GM18499 (cell line): Measurements from ENCODE around the gene PLA2G4B.

Experiments used
- ATAC-seq: cut with Tn5 transposase; IDR thresholded peaks from one replicate; pipeline ENCODE4 v1.9.1; 2021; ENCODE audit warnings: moderate number of reproducible peaks; ENCODE audit not compliant: insufficient read depth, unreplicated experiment

The PLA2G4B gene

DNA sequence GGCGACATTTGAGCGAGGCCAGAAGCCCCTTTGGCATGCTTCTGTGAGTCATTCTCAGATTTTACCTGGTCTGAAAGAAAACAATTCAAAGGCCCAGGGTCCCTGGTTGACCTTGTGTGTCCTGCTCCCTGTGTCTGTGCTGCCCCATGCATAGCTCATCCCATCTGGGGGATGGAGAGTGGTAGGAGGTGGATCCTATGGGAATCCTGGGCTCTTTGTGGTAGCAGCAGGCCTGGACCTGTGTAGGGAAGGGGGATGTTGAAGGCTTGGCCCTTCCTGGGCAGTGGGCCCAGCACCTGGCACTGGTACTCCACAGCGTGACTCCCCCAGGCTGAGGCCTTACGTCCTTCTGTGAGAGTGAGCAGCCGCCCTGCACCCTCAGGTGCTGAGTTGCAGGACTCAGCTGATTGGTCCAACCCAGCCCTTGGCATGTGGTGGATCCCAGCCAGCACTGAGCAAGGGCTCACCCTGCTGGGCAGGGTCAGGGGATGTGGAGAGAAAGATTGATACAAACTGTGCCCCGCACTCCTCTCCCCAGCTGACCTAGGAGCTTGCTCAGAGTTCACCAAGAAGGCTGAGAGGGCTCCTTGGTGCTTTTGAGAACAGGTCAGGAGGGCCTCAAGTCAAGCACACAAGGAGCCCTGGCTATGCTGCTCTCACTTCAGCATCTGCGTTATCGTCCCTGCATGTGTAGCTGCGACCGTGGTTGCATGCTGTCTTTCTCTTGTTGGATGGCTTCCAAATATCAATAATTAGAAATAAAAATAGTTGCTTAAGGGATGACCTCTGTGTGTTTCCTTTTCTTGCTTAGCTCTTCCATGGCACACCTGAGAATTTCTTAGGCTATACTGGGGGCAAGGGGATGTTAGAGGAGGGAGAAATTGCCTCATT lies 32.1 kb upstream of the PLA2G4B start:
- ATAC-seq = no peak

DNA sequence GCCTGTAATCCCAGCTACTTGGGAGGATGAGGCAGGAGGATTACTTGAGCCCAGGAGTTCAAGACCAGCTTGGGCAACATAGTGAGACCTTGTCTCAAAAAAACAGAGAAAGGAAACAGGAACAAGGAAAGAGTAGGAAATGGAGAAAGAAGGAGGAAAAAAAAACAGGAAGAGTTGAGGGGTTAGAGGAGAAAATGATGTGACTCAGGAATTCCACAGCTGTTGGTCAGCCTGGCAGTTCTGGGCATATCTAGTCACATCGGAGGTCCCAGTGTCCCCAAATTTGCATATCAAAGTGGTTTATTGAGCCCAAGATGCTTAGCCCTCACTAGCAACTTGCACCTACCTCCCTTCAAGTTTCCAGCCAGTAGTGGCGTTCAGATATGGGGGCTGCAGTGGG lies 29.5 kb upstream of the PLA2G4B start:
- ATAC-seq = no peak

DNA sequence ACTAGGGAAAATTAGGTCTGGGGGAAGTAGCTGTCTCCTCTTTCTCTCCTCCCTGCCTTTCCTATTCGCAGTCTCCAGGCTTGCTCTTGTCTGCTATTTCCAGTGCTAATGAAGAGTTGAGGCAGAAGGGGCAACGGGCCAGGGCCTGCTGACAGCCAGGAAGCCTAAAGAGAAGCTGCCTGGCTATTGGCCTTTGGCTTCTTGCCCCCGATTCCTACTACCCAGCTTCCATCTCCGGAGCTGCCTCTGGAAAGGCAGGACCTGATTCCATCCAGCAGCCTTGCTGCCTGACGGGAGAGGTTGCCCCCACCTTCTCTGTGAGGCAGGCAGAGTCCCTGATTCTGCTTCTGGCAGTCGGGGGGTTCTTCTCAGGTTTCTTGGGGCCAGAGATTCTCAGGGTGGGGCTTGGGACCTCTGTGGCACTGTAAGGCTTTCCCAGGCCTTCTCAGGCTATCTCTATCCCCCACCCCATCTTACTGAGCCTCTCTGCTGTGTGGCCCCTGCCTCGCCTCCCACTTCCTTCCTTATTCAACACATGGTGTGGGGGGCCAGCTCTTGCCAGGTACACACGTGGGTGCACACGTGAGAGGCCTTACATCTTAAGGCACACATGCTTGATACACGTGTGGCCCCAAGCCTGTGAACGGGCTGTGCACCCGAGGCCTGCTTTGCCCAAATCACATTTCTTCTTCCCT lies 29.0 kb upstream of the PLA2G4B start:
- ATAC-seq = no peak

GRCh38 chr15:41810651-41811431 lies 27.8 kb upstream of the PLA2G4B start:
- ATAC-seq = no peak

DNA sequence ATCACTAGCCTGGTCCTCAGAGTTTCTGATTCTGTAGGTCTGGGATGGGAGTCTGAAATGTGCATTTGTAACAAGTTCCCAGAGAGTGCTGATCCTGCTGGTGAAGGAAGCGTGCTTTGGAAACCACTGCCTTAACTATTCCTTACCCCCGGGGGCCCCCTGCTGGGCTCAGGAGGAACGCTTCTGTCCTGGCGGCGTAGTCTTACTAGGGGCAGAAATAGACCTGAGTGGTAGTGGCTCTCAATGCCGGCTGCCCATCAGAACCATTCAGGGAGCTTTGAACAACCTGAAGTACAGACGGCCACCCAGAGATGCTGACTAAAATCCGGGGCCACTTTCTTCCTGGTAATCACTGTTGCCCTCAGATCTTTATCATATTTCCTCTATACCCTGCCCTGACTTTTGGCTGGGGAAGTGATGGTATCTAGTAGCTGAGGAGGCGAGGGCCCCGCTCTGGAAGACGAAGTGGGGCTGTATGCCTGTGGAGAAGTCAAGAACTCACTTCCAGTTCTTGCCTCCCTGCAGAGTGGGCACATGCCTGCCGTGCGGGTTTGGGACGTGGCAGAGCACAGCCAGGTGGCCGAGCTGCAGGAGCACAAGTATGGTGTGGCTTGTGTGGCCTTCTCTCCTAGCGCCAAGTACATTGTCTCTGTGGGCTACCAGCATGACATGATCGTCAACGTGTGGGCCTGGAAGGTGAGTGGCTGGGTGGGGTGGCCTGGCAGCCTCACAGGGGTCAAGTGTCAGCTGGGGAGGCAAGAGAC lies 27.0 kb upstream of the PLA2G4B start:
- ATAC-seq = no peak

DNA sequence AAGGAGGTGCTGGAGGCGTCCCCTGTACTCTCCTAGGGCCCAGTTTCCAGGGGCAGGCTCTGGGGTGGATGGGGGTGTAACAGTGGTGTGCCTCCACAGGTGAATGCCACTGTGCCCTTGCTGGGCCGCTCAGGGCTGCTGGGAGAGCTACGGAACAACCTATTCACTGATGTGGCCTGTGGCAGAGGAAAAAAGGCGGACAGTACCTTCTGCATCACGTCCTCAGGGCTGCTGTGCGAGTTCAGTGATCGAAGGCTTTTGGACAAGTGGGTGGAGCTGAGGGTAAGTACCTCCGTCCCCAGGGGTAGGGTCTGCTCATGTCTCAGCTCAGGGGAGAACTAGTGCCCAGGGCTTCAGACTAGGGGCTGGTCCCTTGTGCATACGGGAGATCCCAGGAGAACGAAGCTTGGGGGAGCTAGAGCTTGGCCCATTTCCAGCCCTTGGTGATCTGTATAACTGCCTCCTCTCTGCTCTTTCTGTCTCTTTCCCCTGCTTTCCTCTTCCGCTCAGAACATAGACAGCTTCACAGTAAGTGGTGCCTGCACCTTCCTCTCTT lies 25.7 kb upstream of the PLA2G4B start:
- no peak for ATAC-seq

- no peak for ATAC-seq
Measured at GRCh38 chr15:41813426-41813825, 25.2 kb upstream of the PLA2G4B start.

DNA sequence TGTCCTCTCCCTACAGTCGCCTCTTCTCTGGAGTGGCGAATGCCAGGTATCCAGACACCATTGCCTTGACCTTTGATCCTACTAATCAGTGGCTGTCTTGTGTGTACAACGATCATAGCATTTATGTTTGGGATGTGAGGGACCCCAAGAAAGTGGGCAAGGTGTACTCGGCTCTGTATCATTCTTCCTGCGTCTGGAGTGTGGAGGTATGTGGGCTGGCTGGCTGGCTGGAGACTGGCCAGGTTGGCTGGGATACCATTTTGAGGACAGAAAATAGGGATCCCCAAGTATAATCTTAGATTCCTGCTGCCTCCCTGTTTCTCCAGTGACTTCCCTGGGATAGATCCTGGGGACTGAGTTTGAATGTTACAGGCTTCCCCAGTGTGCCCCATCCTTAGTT lies 24.1 kb upstream of the PLA2G4B start:
- ATAC-seq = no peak

GRCh38 chr15:41816788-41817187 lies 21.9 kb upstream of the PLA2G4B start:
- no peak for ATAC-seq

GRCh38 chr15:41817327-41817726 lies 21.3 kb upstream of the PLA2G4B start:
- ATAC-seq = no peak

DNA sequence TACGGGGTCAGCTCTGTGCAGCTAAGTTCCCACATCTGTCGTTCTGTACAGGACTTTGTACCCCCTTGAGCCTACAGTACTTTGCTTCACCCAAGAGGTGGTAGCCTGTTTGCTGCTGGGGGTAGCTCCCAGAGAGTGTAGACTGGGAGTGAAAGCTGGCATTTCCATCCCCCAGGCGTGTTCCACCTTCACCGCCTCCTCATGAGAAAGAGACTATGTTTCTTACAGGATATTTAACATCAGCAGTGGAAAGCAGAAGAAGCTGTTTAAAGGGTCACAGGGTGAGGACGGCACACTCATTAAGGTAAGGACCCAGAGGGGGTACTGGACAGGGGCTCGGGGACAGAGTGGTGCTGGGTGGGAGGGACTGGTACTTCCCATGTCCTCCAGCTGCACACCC lies 20.9 kb upstream of the PLA2G4B start:
- ATAC-seq = no peak

DNA sequence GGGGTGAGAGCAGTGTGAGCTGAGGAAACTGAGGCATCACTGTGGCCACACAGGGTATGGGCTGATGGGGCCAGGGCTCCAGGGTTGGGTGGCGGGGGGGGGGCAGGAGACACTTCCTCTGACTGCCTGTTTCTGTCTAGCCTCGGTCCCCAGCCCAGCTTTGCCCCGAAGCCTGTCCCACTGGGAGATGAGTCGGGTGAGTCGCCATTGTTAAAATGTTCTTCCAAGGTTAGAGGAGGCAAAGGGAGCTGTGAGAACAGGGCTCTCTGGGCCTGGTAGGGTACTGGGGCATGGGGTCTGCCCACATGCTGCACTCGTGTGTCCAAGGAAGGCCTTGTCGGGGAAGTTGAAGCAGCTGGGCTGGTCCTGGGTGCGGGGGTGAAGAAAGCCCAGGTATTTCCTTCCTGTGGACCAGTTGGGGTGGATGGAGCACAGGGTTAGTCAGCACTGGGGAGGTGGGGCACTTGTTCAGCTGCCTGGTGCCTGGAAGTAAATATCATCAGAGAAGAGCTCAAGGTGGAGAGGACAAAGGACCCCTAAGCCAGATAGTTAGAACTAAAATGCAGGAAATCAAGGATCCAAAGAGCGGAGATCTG lies 19.1 kb upstream of the PLA2G4B start:
- no peak for ATAC-seq

DNA sequence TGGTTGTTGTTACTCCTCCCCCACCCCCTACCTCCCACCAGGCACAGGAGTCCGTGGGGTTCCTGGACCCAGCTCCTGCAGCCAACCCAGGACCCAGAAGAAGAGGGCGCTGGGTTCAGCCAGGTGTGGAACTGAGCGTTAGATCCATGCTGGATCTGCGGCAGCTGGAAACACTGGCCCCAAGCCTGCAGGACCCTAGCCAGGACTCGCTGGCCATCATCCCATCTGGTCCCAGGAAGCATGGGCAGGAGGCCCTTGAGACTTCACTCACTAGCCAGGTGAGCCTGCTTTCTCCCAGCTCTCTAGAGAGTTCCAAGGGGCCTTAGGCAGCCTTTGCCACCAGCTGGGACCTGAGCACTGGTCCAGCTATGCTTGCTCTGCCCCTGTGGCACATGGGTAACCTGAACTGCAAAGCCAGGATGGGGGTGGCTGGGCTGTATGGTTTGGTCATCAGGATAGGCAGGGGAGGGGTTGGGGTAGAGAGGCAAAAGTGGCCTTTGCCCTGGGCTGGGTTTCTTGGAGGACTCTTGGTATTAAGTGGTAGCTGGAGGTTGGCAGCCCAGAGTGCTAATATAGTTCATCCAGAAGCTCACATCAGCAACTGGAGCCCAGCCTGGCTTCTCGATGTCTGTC lies 17.7 kb upstream of the PLA2G4B start:
- ATAC-seq = no peak

- no peak for ATAC-seq
Measured at GRCh38 chr15:41821831-41822230, 16.8 kb upstream of the PLA2G4B start.

DNA sequence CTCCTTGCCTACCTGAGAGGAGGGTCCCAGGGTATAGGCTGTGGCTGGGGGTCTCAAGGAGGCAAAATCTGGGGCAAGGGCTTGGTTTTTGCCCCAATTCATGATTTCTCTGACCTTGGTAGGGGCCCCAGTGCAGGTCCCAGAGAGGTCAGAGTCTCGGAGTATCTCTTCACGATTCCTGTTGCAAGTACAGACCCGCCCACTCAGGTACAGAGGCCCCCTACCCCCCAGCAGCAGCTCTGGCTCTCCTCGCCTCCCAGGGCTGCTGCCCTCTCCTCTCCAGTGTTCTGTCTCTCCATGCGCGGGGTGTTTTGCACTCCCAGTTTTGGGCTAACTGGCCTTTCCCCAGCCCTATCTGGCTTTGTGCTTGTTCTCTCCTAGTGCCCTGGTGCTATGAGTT lies 16.2 kb upstream of the PLA2G4B start:
- ATAC-seq = no peak

DNA sequence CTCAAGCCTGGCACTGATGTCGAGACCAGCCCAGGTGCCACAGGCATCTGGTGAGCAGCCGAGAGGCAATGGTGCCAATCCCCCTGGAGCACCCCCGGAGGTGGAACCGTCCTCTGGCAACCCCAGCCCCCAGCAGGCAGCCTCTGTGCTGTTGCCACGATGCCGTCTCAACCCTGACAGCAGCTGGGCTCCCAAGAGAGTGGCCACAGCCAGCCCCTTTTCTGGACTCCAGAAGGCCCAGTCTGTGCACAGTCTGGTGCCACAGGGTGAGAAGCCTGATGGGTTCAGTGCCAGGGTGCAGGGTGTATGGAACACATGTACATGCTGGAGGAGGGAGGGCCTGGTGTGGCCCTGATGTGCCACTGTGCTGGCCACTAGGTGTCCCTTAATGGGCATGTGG lies 15.7 kb upstream of the PLA2G4B start:
- no peak for ATAC-seq

DNA sequence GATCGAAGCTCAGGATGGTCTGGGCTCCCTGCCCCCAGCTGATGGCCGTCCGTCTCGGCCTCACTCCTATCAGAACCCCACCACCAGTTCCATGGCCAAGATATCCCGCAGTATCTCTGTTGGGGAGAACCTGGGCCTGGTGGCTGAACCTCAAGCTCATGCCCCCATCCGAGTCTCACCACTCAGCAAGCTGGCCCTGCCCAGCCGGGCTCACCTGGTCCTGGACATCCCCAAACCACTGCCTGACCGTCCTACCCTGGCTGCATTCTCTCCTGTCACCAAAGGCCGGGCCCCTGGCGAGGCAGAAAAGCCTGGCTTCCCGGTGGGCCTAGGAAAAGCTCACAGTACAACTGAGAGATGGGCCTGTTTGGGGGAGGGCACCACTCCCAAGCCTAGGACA lies 15.1 kb upstream of the PLA2G4B start:
- no peak for ATAC-seq

DNA sequence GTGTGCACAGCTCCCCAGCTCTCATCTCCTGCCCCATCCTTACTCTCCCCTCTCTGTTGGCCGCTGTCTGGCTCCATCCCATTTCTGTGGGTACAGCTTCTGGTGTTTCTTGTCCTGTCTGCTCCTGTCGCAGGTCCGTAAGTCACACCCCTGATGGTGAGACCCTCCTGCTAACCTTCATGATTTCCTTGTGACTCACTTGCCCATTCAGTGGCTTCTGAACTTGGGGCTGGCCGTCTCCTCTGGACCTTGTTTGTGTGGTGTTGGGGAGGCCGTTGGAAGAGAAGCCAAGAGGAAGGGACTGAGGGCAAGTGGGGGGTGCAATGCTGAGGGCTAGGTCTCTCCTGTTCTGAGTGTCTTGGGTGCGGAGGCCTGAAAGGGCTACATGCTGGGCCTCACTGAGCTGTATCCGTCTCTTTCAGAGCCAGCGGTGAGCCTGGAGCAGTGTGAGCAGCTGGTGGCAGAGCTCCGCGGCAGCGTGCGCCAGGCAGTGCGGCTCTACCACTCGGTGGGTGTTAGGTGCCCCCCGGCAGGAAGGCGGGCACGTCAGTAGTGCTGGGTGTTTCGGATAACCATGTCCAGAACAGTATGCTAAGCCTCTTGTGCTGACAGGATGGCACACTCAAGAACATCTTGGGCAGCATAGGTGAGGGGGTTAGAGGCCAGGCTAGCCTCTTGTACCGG lies 14.4 kb upstream of the PLA2G4B start:
- no peak for ATAC-seq

GRCh38 chr15:41825145-41825544 lies 13.5 kb upstream of the PLA2G4B start:
- ATAC-seq = no peak
